Subcutaneous adipose tissue (tissue), 4 donors: ENCODE data around the gene RADIL. TPM values are rescaled to one million over a fixed set of nuclear protein-coding genes. Genes with fewer than 3 reads are reported as not detected.

Experiments used
- CTCF ChIP-seq: fragments of 450-650 bp; IDR thresholded peaks from one replicate; pipeline ENCODE4 v1.5.1; 2016; ENCODE audit warnings: low read depth, mild to moderate bottlenecking, control low read depth, antibody characterized with exemption, moderate library complexity
- total RNA-seq, 4 donors: library from RNA; depleted of rRNA; stranded (reverse); fragments of >200 nt; gene quantifications; one replicate each; pipeline ENCODE4 v1.1.0, GENCODE V29; 2016

Gene RADIL
- total RNA-seq, 4 donors from 2014 or later = 5.4 to 7.7 (median 6.3) TPM

DNA sequence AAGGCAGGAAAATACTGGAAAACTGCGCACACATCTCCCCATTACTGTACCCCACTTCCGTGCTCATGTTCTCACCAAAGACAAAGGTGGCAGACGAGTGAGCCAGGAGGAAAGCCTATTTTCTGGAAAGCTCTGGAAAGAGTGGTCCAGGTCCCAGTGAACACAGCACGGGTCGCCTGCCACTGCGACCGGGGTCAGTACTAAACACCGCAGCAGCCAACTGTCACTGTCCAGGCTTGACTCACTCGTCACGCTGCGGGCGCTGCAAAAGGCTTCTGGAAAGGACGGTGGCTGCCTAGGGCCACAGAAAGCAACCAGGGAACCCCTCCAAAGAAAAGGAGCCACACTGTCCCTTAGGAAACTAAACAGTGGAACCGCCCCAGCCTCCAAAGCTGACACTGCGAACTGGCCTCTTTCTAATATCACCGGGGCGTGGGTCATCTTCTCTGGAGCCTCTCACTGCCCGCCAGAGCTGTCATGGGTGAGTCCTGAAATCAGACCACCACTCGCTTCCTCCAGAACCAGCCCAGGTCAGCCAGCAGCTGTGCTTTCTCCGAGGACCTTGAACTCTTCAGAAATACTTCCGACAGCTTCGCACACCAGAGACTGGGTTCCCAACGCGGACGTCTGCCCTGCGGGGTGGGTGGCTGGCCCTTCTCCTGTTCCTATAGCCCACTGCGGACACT, 4.0 kb downstream of the RADIL start:
- no peak for TF ChIP-seq CTCF

- no peak for TF ChIP-seq CTCF
Observed at GRCh38 chr7:4878336-4879335, 4.9 kb downstream of the RADIL start.

GRCh38 chr7:4876586-4876985, 6.9 kb downstream of the RADIL start:
- no peak for TF ChIP-seq CTCF

- no peak for TF ChIP-seq CTCF
Observed at GRCh38 chr7:4875391-4875790, 8.1 kb downstream of the RADIL start.

DNA sequence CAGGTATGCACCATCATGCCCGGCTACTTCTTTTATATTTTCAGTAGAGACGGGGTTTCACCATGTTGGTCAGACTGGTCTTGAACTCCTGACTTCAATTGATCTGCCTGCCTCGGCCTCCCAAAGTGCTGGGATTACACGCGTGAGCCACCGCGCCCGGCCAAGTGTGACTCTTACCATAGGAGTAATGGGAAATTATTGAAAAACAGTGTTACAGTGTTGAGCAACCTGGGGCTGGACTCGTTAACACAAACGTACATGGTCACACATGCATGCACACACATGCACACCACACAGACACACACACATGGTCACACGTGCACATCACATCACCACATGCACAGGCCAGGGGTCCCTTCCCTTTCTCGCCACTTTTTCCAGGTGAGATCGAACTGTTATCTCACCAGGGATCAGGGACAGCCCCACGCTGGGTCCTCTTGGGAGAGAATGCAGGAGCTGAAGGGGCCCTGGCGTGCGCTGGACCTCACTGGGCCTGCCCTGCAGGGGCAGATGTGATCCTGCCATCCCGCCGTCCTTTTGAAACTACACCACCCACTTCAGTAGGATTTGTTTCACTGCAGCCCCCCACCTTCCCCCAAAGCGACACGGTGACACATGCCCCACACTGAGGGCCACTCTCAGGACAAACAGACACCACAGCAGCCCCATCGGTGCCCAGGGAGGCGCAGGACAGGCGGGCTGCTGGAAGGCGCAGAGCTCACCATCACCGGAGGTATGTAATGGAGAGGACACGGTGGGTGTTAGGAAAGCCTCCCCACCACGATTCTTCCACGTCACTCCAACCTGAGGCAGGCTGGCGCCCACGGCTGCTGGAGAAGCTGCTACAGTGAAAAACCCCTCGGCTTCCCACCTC, 10.2 kb downstream of the RADIL start:
- TF ChIP-seq CTCF = no peak

GRCh38 chr7:4871930-4872675, 11.4 kb downstream of the RADIL start:
- TF ChIP-seq CTCF = no peak
